Stimulated activated naive CD8-positive, alpha-beta T cell treated with anti-CD3 and anti-CD28 coated beads, Interleukin-15, Interleukin-2, amounts not matched to agents 100 ng/mL and 50 ng/mL, for 24 hours (primary cell): ENCODE measurements around the gene GAS7.

Experiments
- H3K27ac Mint-ChIP-seq: one replicate; pipeline ENCODE4 v1.8.0; 2021; ENCODE audit warnings: mild to moderate bottlenecking, mixed read lengths
- H3K27me3 Mint-ChIP-seq: one replicate; pipeline ENCODE4 v1.8.0; 2021; ENCODE audit warnings: mixed read lengths
- H3K36me3 Mint-ChIP-seq: one replicate; pipeline ENCODE4 v1.8.0; 2021; ENCODE audit warnings: low read depth, mixed read lengths
- H3K4me1 Mint-ChIP-seq: one replicate; pipeline ENCODE4 v1.8.0; 2021; ENCODE audit warnings: low read depth, mixed read lengths
- H3K4me3 Mint-ChIP-seq: one replicate; pipeline ENCODE4 v1.8.0; 2021; ENCODE audit warnings: mild to moderate bottlenecking, mixed read lengths
- H3K9me3 Mint-ChIP-seq: one replicate; pipeline ENCODE4 v1.8.0; 2021; ENCODE audit warnings: mixed read lengths

GAS7 gene

DNA sequence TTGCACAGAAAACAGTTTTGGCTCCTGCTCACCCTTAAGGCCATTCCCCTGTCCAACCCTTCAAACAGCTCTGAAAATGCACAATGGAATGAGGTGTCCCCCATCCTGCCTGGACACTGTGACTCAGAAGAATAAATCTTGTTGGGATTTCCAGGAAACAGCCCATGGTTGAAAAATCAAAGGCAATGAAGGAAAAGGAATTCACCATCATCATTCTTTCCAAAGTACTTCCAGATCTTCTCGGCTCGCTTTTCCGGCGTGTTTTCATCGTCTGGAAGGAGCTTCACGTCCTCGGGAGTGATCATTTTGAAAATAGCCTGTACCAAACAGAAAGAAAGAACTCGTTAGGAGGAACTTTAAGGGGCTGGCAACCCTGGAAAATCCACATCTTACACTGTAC is 297.6 kb downstream of the GAS7 start:
- H3K27me3 Mint-ChIP-seq, result peaks cover 8% of the 10 kb centered on the region
- no peaks in the 10 kb centered on the region for H3K36me3 Mint-ChIP-seq
- H3K27ac Mint-ChIP-seq, result no peak overlapping the region
- no peaks in the 10 kb centered on the region for H3K9me3 Mint-ChIP-seq
- H3K4me1 Mint-ChIP-seq, result no peaks in the 10 kb centered on the region
- H3K4me3 Mint-ChIP-seq, result no peak overlapping the region

- Mint-ChIP-seq H3K27me3 (peaks cover 8% of the 10 kb centered on the region), H3K36me3 (no peaks in the 10 kb centered on the region), H3K27ac (no peak overlapping the region), H3K4me1 (no peaks in the 10 kb centered on the region), H3K4me3 (no peak overlapping the region), H3K9me3 (no peaks in the 10 kb centered on the region)
Measured at GRCh38 chr17:9900044-9900594, 298.3 kb downstream of the GAS7 start.

DNA sequence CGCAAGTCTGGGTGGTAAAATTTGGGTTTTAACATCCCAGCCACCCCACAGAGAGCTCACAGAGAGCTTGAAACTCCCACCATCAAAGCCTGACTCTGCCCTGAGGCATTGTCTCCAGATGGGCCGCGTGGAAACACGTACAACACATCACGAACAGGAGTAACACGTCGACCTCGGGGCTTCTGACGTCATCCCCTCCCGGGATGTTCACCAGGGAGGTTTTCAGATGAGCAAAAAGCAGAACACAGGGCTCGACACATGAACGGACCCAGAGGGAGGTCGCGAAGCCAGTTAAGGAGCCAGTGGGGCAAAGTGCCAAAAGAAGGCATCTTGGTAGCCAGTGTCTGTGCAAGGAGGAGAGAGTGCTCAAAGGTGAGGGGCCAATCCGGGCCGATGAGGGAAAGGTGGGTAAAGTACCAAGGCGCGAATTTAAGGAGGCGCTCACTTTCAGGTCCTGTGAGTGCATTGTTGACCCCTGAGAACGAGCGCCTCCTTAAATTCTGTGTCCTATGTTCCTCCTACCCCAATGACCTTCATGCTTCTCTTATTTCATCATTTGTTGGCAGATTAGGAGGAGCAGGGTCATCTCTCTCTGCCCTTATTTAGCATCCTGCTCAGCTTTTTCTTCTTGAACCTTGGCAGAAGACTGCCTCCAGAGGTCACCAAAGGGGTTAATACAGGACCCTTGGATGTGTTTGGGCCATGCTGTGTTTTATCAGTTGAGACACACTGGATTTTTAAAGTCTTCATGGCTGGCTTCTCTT is 298.9 kb downstream of the GAS7 start:
- Mint-ChIP-seq H3K9me3 (no peaks in the 10 kb centered on the region), H3K36me3 (no peaks in the 10 kb centered on the region), H3K4me1 (no peaks in the 10 kb centered on the region), H3K4me3 (no peak overlapping the region), H3K27ac (no peak overlapping the region), H3K27me3 (peaks cover 8% of the 10 kb centered on the region)

- H3K4me1 Mint-ChIP-seq, result no peaks in the 10 kb centered on the region
- H3K27ac Mint-ChIP-seq, result no peak overlapping the region
- no peaks in the 10 kb centered on the region for H3K9me3 Mint-ChIP-seq
- peaks cover 8% of the 10 kb centered on the region for H3K27me3 Mint-ChIP-seq
- no peaks in the 10 kb centered on the region for H3K36me3 Mint-ChIP-seq
- no peak overlapping the region for H3K4me3 Mint-ChIP-seq
Measured at GRCh38 chr17:9898812-9899211, 299.6 kb downstream of the GAS7 start.

DNA sequence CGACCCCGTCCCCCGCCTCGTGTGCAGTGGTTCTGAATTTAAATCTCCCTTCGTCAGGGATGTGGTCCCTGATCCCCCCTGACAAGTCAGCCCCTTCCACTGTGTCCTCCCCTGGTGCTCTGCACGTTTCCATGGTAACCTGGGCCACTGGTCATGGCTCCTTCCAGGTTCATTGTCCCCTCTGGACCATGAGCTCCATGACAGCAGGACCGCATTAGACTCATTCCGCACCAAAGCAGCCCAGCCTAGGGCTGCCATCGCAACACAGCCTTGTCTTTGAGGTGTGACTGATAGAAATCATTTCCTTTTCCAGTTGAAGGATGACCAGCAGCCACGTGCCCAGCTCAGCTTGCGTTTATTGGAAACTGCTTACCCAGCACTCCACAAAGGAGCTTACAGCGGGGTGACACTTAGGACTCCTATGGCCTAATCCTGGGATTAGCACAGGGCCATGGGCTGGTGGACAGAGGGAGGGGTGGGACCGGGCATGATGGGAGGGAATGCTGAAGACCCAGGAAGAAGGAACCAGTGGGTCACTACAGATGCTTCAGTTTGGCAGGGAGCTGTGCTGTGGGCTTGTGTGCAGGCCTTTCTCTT is 300.9 kb downstream of the GAS7 start:
- Mint-ChIP-seq H3K4me3 (no peak overlapping the region), H3K27ac (no peak overlapping the region), H3K27me3 (peaks cover 3% of the 10 kb centered on the region), H3K9me3 (no peaks in the 10 kb centered on the region), H3K36me3 (no peaks in the 10 kb centered on the region), H3K4me1 (no peaks in the 10 kb centered on the region)

- Mint-ChIP-seq H3K9me3 (no peaks in the 10 kb centered on the region), H3K4me3 (no peak overlapping the region), H3K4me1 (no peaks in the 10 kb centered on the region), H3K27ac (no peak overlapping the region), H3K27me3 (peaks cover 3% of the 10 kb centered on the region), H3K36me3 (no peaks in the 10 kb centered on the region)
Measured at GRCh38 chr17:9895923-9896322, 302.5 kb downstream of the GAS7 start.

DNA sequence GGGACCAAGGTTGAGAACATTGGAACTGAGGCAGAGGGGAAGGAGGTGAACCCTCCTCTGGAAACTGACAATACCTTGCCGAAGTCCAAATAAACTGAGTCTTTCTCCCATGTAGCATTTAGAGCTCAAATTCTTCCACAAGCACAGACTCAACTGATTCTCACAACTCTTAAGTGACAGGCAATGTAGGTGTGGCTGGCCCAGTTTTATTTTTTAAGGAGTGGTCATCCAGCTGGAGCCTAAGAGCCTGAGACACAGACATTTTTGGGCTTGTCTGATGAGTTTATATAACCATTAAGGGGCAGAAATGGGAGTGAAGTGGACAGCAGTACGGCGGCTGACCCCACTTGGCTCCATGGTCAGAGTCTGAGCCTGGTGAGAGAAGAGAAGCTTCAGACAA is 304.2 kb downstream of the GAS7 start:
- H3K4me3 Mint-ChIP-seq, result no peak overlapping the region
- H3K4me1 Mint-ChIP-seq, result no peaks in the 10 kb centered on the region

DNA sequence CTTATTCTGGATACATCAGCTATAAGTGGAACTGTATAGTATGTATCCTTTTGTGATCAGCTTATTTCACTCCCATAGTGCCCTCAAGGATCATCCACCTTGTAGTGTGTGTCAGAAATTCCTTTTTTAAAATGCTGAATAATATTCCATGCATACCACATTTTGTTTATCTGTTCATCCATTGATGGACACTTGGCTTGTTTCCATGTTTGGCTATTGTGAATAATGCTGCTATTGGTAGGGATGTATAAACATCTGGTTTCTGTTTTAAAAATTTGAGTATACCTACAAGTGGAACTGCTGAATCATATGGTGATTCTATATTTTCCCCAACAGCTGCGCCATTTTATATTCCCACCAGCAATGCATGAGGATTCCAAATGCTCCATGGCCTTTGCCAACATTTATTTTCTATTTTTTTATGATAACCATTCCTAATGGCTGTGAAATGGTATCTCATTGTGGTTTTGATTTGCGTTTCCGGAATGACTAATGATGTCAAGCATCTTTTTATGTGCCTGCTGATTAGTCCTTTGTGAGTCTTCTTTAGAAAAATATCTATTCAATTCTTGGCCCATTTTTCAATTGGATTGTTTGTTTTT is 304.9 kb downstream of the GAS7 start:
- Mint-ChIP-seq H3K9me3 (no peaks in the 10 kb centered on the region), H3K4me3 (no peak overlapping the region), H3K4me1 (no peaks in the 10 kb centered on the region), H3K36me3 (no peaks in the 10 kb centered on the region), H3K27ac (no peak overlapping the region), H3K27me3 (peaks cover 7% of the 10 kb centered on the region)

More for the DNA sequence above, 304.2 kb downstream of the GAS7 start:
- Mint-ChIP-seq H3K27me3 (peaks cover 3% of the 10 kb centered on the region), H3K9me3 (no peaks in the 10 kb centered on the region), H3K27ac (no peak overlapping the region), H3K36me3 (no peaks in the 10 kb centered on the region)

DNA sequence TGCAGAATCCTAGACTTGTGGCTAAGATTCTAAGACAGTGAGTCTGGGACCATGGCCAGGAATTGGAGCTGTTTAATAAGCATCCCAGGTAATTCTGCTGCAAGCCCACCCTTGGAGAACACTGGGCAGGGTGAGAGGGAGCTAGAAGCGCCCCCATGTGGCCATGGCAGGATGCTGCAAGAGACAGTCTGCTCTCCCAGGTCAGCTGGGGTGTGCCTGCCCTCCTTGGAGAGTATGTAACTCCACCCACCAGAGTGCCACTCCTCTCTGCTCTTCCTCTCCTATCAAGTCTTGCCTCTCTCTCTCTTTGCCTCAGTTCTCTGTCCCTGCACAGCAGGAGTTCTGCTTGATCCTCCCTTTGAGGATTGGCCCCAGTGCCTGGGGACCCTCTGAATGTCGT is 308.3 kb downstream of the GAS7 start:
- H3K9me3 Mint-ChIP-seq, result no peaks in the 10 kb centered on the region
- peaks cover 4% of the 10 kb centered on the region for H3K27me3 Mint-ChIP-seq
- no peaks in the 10 kb centered on the region for H3K36me3 Mint-ChIP-seq
- H3K27ac Mint-ChIP-seq, result no peak overlapping the region
- H3K4me3 Mint-ChIP-seq, result no peak overlapping the region
- H3K4me1 Mint-ChIP-seq, result no peaks in the 10 kb centered on the region

GRCh38 chr17:9887508-9887907 is 310.9 kb downstream of the GAS7 start:
- H3K27me3 Mint-ChIP-seq, result peaks cover 4% of the 10 kb centered on the region
- H3K27ac Mint-ChIP-seq, result no peak overlapping the region
- H3K4me1 Mint-ChIP-seq, result no peaks in the 10 kb centered on the region
- peaks cover 10% of the 10 kb centered on the region for H3K9me3 Mint-ChIP-seq
- no peak overlapping the region for H3K4me3 Mint-ChIP-seq
- H3K36me3 Mint-ChIP-seq, result no peaks in the 10 kb centered on the region

- Mint-ChIP-seq H3K27ac (no peak overlapping the region), H3K4me3 (no peak overlapping the region), H3K27me3 (peaks cover 4% of the 10 kb centered on the region), H3K36me3 (no peaks in the 10 kb centered on the region), H3K4me1 (no peaks in the 10 kb centered on the region), H3K9me3 (peaks cover 17% of the 10 kb centered on the region)
Measured at GRCh38 chr17:9886141-9886930, 312.1 kb downstream of the GAS7 start.

- Mint-ChIP-seq H3K4me3 (no peak overlapping the region), H3K9me3 (peaks cover 17% of the 10 kb centered on the region), H3K4me1 (no peaks in the 10 kb centered on the region), H3K27ac (no peak overlapping the region), H3K36me3 (no peaks in the 10 kb centered on the region), H3K27me3 (peaks cover 5% of the 10 kb centered on the region)
Measured at GRCh38 chr17:9883451-9883850, 315.0 kb downstream of the GAS7 start.

- peaks cover 17% of the 10 kb centered on the region for H3K9me3 Mint-ChIP-seq
Measured at GRCh38 chr17:9880582-9880999, 317.8 kb downstream of the GAS7 start.

DNA sequence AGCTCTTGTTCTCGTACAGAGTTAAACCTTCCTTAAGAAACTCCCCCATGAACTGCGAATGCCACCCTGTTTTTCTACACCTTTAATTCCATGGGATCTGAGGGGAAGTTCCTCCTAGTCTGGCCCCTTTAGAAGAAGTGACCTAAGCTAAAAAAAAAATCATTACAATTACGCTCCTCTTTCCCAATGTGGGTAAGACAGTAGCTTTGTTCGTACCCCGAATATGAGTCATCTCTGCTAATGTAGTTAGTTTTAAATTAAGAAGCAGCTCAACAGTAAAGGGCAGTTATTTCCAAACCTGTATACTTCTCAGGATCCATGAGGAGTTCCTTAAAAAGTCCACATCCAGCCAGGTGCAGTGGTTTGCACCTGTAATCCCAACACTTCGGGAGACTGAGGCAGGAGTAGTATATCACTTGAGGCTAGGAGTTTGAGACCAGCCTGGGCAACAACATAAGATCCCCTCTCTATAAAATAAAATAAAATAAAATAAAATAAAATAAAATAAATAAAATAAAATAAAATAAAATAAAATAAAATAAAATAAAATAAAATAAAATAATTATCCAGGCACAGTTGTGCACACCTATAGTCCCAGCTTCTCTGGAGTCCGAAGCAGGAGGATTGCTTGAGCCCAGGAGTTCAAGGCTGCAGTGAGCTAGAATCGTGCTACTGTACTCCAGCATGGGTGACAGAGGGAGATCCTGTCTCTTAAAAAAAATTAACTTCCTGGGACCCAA is 319.4 kb downstream of the GAS7 start:
- Mint-ChIP-seq H3K36me3 (no peaks in the 10 kb centered on the region), H3K4me3 (no peak overlapping the region), H3K9me3 (peaks cover 13% of the 10 kb centered on the region), H3K27ac (no peak overlapping the region), H3K4me1 (no peaks in the 10 kb centered on the region), H3K27me3 (peaks cover 16% of the 10 kb centered on the region)

More at GRCh38 chr17:9880582-9880999, 317.8 kb downstream of the GAS7 start:
- Mint-ChIP-seq H3K4me1 (no peaks in the 10 kb centered on the region), H3K4me3 (no peak overlapping the region), H3K27me3 (peaks cover 16% of the 10 kb centered on the region), H3K36me3 (no peaks in the 10 kb centered on the region), H3K27ac (no peak overlapping the region)
